ENCODE measurements around the gene NPHS2. TPM values are rescaled to one million over a fixed set of nuclear protein-coding genes. Genes with fewer than 3 reads are reported as not detected.

The NPHS2 gene
- total RNA-seq = 46.4 TPM

DNA sequence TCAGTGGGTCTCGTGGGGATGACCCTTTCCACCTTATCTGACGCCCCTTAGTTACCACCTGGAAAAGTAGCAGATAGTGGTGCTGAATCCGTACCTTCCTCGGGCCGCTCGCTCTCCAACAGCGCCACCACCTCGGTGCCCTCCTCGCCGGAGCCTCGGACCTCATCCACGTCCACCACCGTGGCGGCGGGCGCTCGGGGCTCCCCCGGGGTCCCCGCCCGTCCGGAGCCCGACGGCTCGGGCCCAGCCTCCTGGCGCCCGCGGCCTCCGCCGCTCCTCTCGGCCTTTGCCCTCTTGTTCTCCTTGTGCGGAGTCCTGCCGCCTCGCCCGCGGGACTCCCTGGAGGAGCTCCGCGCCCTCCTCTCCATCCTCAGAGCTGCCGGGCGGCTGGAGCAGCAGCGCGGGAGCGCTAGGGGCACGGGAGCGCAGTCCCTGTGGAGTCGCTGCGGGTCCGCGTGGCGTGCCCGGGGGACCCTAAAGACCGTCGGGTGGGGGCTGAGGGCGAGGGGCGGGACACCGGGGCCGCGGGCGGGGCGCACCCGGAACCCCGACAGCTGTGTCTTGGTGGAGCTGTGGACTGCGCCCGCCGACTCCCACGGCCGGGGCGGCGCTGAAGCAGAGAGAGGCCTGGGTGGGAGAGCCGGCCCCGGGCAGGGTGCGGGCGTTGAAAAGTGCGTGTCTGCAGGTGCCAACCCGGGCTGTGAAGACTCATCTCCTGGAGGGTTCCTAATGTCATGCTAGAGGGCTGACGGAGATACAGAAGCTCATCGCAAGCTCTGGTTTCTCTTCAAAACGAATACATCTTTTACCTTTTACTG, at the start of gene NPHS2:
Gene NPHS2 (minus strand): TSS at position 452 of the 818 bp plus-strand sequence. CDS start 84 bp downstream, at position 368.

GRCh38 chr1:179591592-179592580, 16.1 kb upstream of the NPHS2 start, which contains the start of gene TDRD5:
TDRD5 (plus strand) TSS chr1:179591832; CDS start chr1:179592616, 784 bp downstream.

Small RNAs within 50 kb of the gene (small RNA-seq; reads per million reads assigned to genes)
- gene RNU5F-2P (ENCODE audit: low replicate concordance) = 0.14 reads per million

Other genes with a start within 250 kb of the NPHS2 start
- gene AXDND1, start 210.0 kb downstream of the NPHS2 start, total RNA-seq = 1.6 TPM
- gene TDRD5, start 15.9 kb upstream of the NPHS2 start, total RNA-seq = 3.0 TPM
- gene FAM163A, start 167.3 kb upstream of the NPHS2 start, total RNA-seq = 0.53 TPM